Spleen (tissue), 11 donors: Measurements from ENCODE around the gene SPTLC1. TPM values are rescaled to one million over a fixed set of nuclear protein-coding genes. Genes with fewer than 3 reads are reported as not detected.
"Not testable (repeated sequence)": the region's sequence is repeated elsewhere in the genome, so short reads cannot be mapped to it uniquely, and the experiment has no call there.

Experiments
- DNase-seq: peaks from one replicate; pipeline ENCODE4 v3.0.0-alpha.2; 2020
- H3K27ac ChIP-seq, 8 donors: fragments of 200-600 bp; sonication (generic) in 7 of 8; 1 replicate in 4 of 8; 2 replicates in 4 of 8; pipeline versions ENCODE4 v1.5.0 to v1.8.0; 2016 to 2021; ENCODE audit warnings: inconsistent platforms in 4 of 8, mild to moderate bottlenecking in 4 of 8, moderate library complexity in 1 of 8
- H3K27me3 ChIP-seq, 7 donors: fragments of 200-600 bp; sonication (generic) in 6 of 7; replicated peaks in 1 of 7; 1 replicate in 4 of 7; 2 replicates in 3 of 7; pipeline versions ENCODE4 v1.5.0 to v1.8.0; 2016 to 2021; ENCODE audit warnings: inconsistent platforms in 3 of 7, mild to moderate bottlenecking in 1 of 7
- H3K36me3 ChIP-seq, 6 donors: fragments of 200-600 bp; sonication (generic) in 5 of 6; 1 replicate in 4 of 6; 2 replicates in 2 of 6; pipeline versions ENCODE4 v1.5.0 to v1.8.0; 2016 to 2021; ENCODE audit warnings: inconsistent platforms in 2 of 6
- H3K4me1 ChIP-seq, 6 donors: fragments of 200-600 bp; sonication (generic) in 5 of 6; 1 replicate in 3 of 6; 2 replicates in 3 of 6; pipeline versions ENCODE4 v1.5.0 to v1.8.0; 2016 to 2021; ENCODE audit warnings: inconsistent platforms in 3 of 6
- H3K4me3 ChIP-seq, 8 donors: fragments of 200-600 bp; sonication (generic) in 7 of 8; 1 replicate in 4 of 8; 2 replicates in 4 of 8; pipeline versions ENCODE4 v1.5.0 to v1.8.0; 2016 to 2021; ENCODE audit warnings: inconsistent platforms in 4 of 8, mild to moderate bottlenecking in 4 of 8, moderate library complexity in 2 of 8
- H3K9me3 ChIP-seq, 8 donors: fragments of 200-600 bp; sonication (generic) in 7 of 8; 1 replicate in 4 of 8; 2 replicates in 4 of 8; pipeline versions ENCODE4 v1.5.0 to v1.8.0; 2016 to 2021; ENCODE audit warnings: inconsistent platforms in 4 of 8
- CTCF ChIP-seq, 11 experiments: fragments of 200-600 bp in 7 of 11; fragments of 450-650 bp in 4 of 11; sonication (generic) in 4 of 11; IDR thresholded peaks in 8 of 11; conservative IDR thresholded peaks in 3 of 11; 1 replicate in 7 of 11; 2 replicates in 4 of 11; pipeline versions ENCODE4 v1.4.0 to v1.8.0; 2016 to 2021; ENCODE audit warnings: antibody characterized with exemption in 11 of 11, inconsistent platforms in 4 of 11, mild to moderate bottlenecking in 1 of 11
- POLR2A ChIP-seq, 3 donors: fragments of 450-650 bp; IDR thresholded peaks; one replicate each; pipeline ENCODE4 v1.5.1; 2017; ENCODE audit warnings: antibody characterized with exemption in 3 of 3, mild to moderate bottlenecking in 1 of 3
- POLR2AphosphoS5 ChIP-seq, 3 donors: sonication (generic); formaldehyde crosslinking; IDR thresholded peaks; one replicate each; pipeline ENCODE4 v1.5.1; 2017; ENCODE audit warnings: antibody characterized with exemption in 3 of 3
- WGBS, 5 donors: extraction: QIAGEN DNeasy Blood & Tissue Kit in 3 of 5; methylation state at CpG; one replicate each; pipeline versions ENCODE4 v1.1.5 to v1.1.7; 2013 to 2018; 5-methylcytosine and 5-hydroxymethylcytosine counted together
- intact Hi-C: fragments of 100-400 bp; cut with DNase I; formaldehyde crosslinking; loops from one replicate; pipeline ENCODE4 v1.15.0; 2023; ENCODE audit warnings: low total_unique reads
- polyA plus RNA-seq, 3 donors: library from polyadenylated mRNA; stranded (reverse); fragments of 200-250 nt; gene quantifications; one replicate each; pipeline ENCODE4 v1.2.1, GENCODE V29; 2013
- total RNA-seq, 7 donors: library from RNA; depleted of rRNA in 3 of 7; stranded (reverse); fragments of >200 nt in 3 of 7; fragmentation: NEBNext Ultra II Directional in 4 of 7; extraction: Animal tissue kit (Norgen Biotek cat#: 25700) in 4 of 7; gene quantifications; one replicate each; pipeline versions ENCODE4 v1.1.0 to v1.2.1, GENCODE V29; 2016 to 2021
- donor health status: healthy with polysubstance abuse.
- donor health status: DM: no; HTN: no; CAD: no; lungs with moderate emphysema.
- donor health status: DM: no; HTN: no; CAD: no.
- donor health status: Bipolar disorder and iron deficiency.
- donor health status: healthy.
- donor health status: DM: no; HTN: no; CAD: no.
- donor health status: DM: yes; HTN: yes; CAD: no.

SPTLC1 gene
- total and polyA plus RNA-seq, 10 donors, result 15.9 to 75.1 (median 58.4) TPM

- no peak for DNase-seq
- WGBS, 5 donors, result 71 to 84% (median 78%) methylated on average over 2 of the region's 2 CpGs
- Histone ChIP-seq H3K4me1 (peaks cover 0 to 3% (median 0%) of the 10 kb centered on the region in 6 donors), H3K36me3 (no peaks in the 10 kb centered on the region), H3K27me3 (no peaks in the 10 kb centered on the region), H3K4me3 (no peak overlapping the region), H3K27ac (no peak overlapping the region), H3K9me3 (peaks cover 0 to 3% (median 0%) of the 10 kb centered on the region in 8 donors)
- intact Hi-C loops, result no loop called here
- no peak for TF ChIP-seq POLR2A (IDR thresholded peaks at IDR 0.05)
- TF ChIP-seq CTCF (IDR thresholded peaks at IDR 0.05 in 8 of 11, conservative IDR thresholded peaks at IDR 0.05 in 3 of 11), result no peak
- TF ChIP-seq POLR2AphosphoS5 (IDR thresholded peaks at IDR 0.05), result no peak
Measured at GRCh38 chr9:92008041-92008440, 107.2 kb downstream of the SPTLC1 start.

GRCh38 chr9:92004045-92004392, 111.2 kb downstream of the SPTLC1 start:
- no peak for DNase-seq
- Histone ChIP-seq H3K4me3 (no peak overlapping the region), H3K27me3 (peaks cover 0 to 9% (median 0%) of the 10 kb centered on the region in 7 donors), H3K9me3 (no peaks in the 10 kb centered on the region), H3K4me1 (no peaks in the 10 kb centered on the region), H3K36me3 (no peaks in the 10 kb centered on the region), H3K27ac (no peak overlapping the region)
- WGBS, 5 donors, result 80 to 91% (median 86%) methylated on average over 12 to 13 of the region's 13 CpGs
- intact Hi-C loops, result no loop called here
- TF ChIP-seq POLR2A (IDR thresholded peaks at IDR 0.05) (no peak), POLR2AphosphoS5 (IDR thresholded peaks at IDR 0.05) (no peak), CTCF (IDR thresholded peaks at IDR 0.05 in 8 of 11, conservative IDR thresholded peaks at IDR 0.05 in 3 of 11) (no peak)

GRCh38 chr9:92003308-92004044, 111.7 kb downstream of the SPTLC1 start:
- H3K4me1 ChIP-seq, result no peaks in the 10 kb centered on the region
- H3K27me3 ChIP-seq, result peaks cover 0 to 9% (median 0%) of the 10 kb centered on the region in 7 donors
- 81 to 95% (median 93%) methylated on average over 8 to 31 of the region's 31 CpGs for WGBS, 5 donors
- DNase-seq, result no peak
- TF ChIP-seq POLR2AphosphoS5 (IDR thresholded peaks at IDR 0.05), result no peak
- no peak for TF ChIP-seq CTCF (IDR thresholded peaks at IDR 0.05 in 8 of 11, conservative IDR thresholded peaks at IDR 0.05 in 3 of 11)
- intact Hi-C loops, result no loop called here
- no peaks in the 10 kb centered on the region for H3K9me3 ChIP-seq
- H3K27ac ChIP-seq, result no peak overlapping the region
- H3K4me3 ChIP-seq, result no peak overlapping the region
- no peaks in the 10 kb centered on the region for H3K36me3 ChIP-seq

GRCh38 chr9:92001948-92002347, 113.3 kb downstream of the SPTLC1 start:
- DNase-seq, H3K27ac ChIP-seq, H3K4me3 ChIP-seq, H3K36me3 ChIP-seq, intact Hi-C loops, H3K9me3 ChIP-seq, H3K4me1 ChIP-seq, H3K27me3 ChIP-seq: not testable (repeated sequence)
- 92 to 96% (median 94%) methylated on average over 10 of the region's 10 CpGs for WGBS, 5 donors
